SU-DHL-6 (cell line): Measurements from ENCODE around the gene LYRM7.

Experiments
- EZH2phosphoT487 ChIP-seq: fragments of 200-600 bp; sonication (generic), shearing (Covaris generic); conservative IDR thresholded peaks from 2 replicates; pipeline ENCODE4 v1.6.1; 2018; ENCODE audit warnings: mild to moderate bottlenecking, antibody characterized with exemption, low read length, moderate library complexity, mixed read lengths
- TF ChIP-seq, protein P1 (sequence below): fragments of 200-600 bp; sonication (generic); IDR thresholded peaks from one replicate; pipeline ENCODE4 v1.5.1; 2017; ENCODE audit warnings: antibody characterized with exemption, mild to moderate bottlenecking, low read length, moderate library complexity; ENCODE audit not compliant: insufficient read depth, poor library complexity, severe bottlenecking

- TF ChIP-seq, protein P1, sequence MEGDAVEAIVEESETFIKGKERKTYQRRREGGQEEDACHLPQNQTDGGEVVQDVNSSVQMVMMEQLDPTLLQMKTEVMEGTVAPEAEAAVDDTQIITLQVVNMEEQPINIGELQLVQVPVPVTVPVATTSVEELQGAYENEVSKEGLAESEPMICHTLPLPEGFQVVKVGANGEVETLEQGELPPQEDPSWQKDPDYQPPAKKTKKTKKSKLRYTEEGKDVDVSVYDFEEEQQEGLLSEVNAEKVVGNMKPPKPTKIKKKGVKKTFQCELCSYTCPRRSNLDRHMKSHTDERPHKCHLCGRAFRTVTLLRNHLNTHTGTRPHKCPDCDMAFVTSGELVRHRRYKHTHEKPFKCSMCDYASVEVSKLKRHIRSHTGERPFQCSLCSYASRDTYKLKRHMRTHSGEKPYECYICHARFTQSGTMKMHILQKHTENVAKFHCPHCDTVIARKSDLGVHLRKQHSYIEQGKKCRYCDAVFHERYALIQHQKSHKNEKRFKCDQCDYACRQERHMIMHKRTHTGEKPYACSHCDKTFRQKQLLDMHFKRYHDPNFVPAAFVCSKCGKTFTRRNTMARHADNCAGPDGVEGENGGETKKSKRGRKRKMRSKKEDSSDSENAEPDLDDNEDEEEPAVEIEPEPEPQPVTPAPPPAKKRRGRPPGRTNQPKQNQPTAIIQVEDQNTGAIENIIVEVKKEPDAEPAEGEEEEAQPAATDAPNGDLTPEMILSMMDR = no peak
- TF ChIP-seq EZH2phosphoT487 = no peak
These were observed 38.4 kb downstream of the LYRM7 start for GRCh38 chr5:131209175-131209505.
